MM.1S (cell line): Measurements from ENCODE around the gene ITCH.

Source experiments
- EZH2 ChIP-seq: fragments of 300-600 bp; sonication (generic); optimal IDR thresholded peaks from 2 replicates; pipeline ENCODE3; 2017; ENCODE audit warnings: low read depth, mild to moderate bottlenecking, antibody characterized with exemption, low read length, mixed read lengths
- TF ChIP-seq, protein P1 (sequence below): fragments of 300-600 bp; sonication (generic); IDR thresholded peaks from 2 replicates; pipeline ENCODE4 v1.5.1; 2016; ENCODE audit warnings: antibody characterized with exemption, low read length, mixed read lengths

DNA sequence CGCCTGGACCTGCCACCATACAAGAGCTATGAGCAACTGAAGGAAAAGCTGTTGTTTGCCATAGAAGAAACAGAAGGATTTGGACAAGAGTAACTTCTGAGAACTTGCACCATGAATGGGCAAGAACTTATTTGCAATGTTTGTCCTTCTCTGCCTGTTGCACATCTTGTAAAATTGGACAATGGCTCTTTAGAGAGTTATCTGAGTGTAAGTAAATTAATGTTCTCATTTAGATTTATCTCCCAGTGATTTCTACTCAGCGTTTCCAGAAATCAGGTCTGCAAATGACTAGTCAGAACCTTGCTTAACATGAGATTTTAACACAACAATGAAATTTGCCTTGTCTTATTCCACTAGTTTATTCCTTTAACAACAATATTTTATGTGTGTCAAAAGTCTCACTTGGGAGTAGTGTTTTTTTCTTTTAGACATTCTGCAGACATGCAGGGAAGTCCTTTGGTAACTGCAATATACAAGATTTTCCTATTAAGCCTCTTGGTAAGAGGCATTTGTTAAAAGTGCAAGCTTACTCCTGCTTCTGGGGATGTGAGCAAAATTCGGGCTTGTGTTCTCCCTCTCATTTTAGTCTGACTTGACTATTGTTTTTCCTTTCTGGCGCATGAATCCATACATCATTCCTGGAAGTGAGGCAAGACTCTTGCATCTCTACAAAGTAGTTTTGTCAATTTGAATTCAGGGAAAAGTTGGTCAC is 144.8 kb downstream of the ITCH start:
- TF ChIP-seq, protein P1, sequence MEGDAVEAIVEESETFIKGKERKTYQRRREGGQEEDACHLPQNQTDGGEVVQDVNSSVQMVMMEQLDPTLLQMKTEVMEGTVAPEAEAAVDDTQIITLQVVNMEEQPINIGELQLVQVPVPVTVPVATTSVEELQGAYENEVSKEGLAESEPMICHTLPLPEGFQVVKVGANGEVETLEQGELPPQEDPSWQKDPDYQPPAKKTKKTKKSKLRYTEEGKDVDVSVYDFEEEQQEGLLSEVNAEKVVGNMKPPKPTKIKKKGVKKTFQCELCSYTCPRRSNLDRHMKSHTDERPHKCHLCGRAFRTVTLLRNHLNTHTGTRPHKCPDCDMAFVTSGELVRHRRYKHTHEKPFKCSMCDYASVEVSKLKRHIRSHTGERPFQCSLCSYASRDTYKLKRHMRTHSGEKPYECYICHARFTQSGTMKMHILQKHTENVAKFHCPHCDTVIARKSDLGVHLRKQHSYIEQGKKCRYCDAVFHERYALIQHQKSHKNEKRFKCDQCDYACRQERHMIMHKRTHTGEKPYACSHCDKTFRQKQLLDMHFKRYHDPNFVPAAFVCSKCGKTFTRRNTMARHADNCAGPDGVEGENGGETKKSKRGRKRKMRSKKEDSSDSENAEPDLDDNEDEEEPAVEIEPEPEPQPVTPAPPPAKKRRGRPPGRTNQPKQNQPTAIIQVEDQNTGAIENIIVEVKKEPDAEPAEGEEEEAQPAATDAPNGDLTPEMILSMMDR: no peak
- TF ChIP-seq EZH2: no peak
